K562 (cell line): ENCODE measurements around the gene SPATS2L. TPM values are rescaled to one million over a fixed set of nuclear protein-coding genes. Genes with fewer than 3 reads are reported as not detected.

Experiments used
- ATAC-seq: fragments of 200-7000 bp; cut with Tn5 transposase; 3 replicates; pipeline ENCODE4 v1.9.1; 2020; ENCODE audit warnings: moderate library complexity
- BruUV-seq: library from RNA; stranded (reverse); fragments of 400-500 nt; replicated peaks from 2 replicates; lab custom pipeline; 2021; lab: Mats Ljungman, UMichigan
- CTCF ChIA-PET: fragments of 300-600 bp; formaldehyde crosslinking; extraction: SDS; loops from one replicate; lab custom pipeline; 2021; ENCODE audit warnings: low intra/inter-chr PET ratio; lab: Yijun Ruan, JAX
- POLR2A ChIA-PET: fragments of 300-600, 350-650 bp; sonication (Branson Sonifier 250); formaldehyde crosslinking; extraction: SDS; loops from one replicate; lab custom pipeline; 2021; ENCODE audit warnings: antibody characterized with exemption, inconsistent platforms; lab: Yijun Ruan, JAX
- DNase-seq, 4 experiments: peaks; one replicate each; pipeline versions ENCODE4 v3.0.0 to v3.0.0-alpha.2; 2011 to 2018; ENCODE audit warnings: low spot score in 3 of 4, mixed read lengths in 3 of 4; ENCODE audit errors: extremely low read depth in 1 of 4
- FAIRE-seq: peaks from 2 replicates; lab custom pipeline; 2011; peaks lifted over from hg19 to GRCh38; lab: Jason Lieb, UNC
- H2AFZ ChIP-seq: 2 replicates; pipeline ENCODE4 v1.6.0; 2011; ENCODE audit warnings: low read depth, low read length, control low read depth, inconsistent platforms
- H3K27ac ChIP-seq: fragments of 200-600 bp; 3 replicates; pipeline ENCODE4 v1.8.0; 2011; ENCODE audit warnings: low read depth, mild to moderate bottlenecking, control low read depth, inconsistent platforms, low read length, moderate library complexity, mixed read lengths; ENCODE audit errors: extremely low read depth
- H3K27me3 ChIP-seq, 2 experiments: fragments of 300-600 bp in 1 of 2; 2 replicates in 1 of 2; 3 replicates in 1 of 2; pipeline versions ENCODE4 v1.6.0 to v1.8.0; 2011; ENCODE audit warnings: inconsistent platforms in 2 of 2, low read length in 2 of 2, mild to moderate bottlenecking in 1 of 2, mixed read lengths in 1 of 2, moderate library complexity in 1 of 2; ENCODE audit not compliant: control insufficient read depth in 2 of 2, insufficient read depth in 2 of 2
- H3K36me3 ChIP-seq: fragments of 300-600 bp; 3 replicates; pipeline ENCODE4 v1.8.0; 2011; ENCODE audit warnings: mild to moderate bottlenecking, low read length, inconsistent platforms; ENCODE audit not compliant: control insufficient read depth, insufficient read depth
- H3K4me1 ChIP-seq, 2 experiments: fragments of 200-600 bp in 1 of 2; replicated peaks in 1 of 2; 2 replicates in 1 of 2; 3 replicates in 1 of 2; pipeline versions ENCODE4 v1.5.1 to v1.8.0; 2011; ENCODE audit warnings: inconsistent platforms in 2 of 2, low read length in 2 of 2, mild to moderate bottlenecking in 1 of 2, mixed read lengths in 1 of 2, moderate library complexity in 1 of 2; ENCODE audit not compliant: control insufficient read depth in 2 of 2, insufficient read depth in 2 of 2
- H3K4me2 ChIP-seq: 2 replicates; pipeline ENCODE4 v1.6.1; 2011; ENCODE audit warnings: low read length, control low read depth, inconsistent platforms, mixed read lengths; ENCODE audit not compliant: insufficient read depth
- H3K4me3 ChIP-seq: fragments of 200-600 bp; sonication (generic), shearing (Covaris generic); 2 replicates; pipeline ENCODE4 v1.5.1; 2016; ENCODE audit warnings: control low read depth, inconsistent platforms
- H3K79me2 ChIP-seq: fragments of 200-600 bp; 3 replicates; pipeline ENCODE4 v1.8.0; 2011; ENCODE audit warnings: low read length, inconsistent platforms; ENCODE audit not compliant: control insufficient read depth, insufficient read depth
- H3K9ac ChIP-seq, 2 experiments: 2 replicates each; pipeline versions ENCODE4 v1.6.0 to v1.6.1; 2011; ENCODE audit warnings: low read depth in 2 of 2, low read length in 2 of 2, control low read depth in 1 of 2, inconsistent platforms in 1 of 2, mild to moderate bottlenecking in 1 of 2, mixed read lengths in 1 of 2; ENCODE audit not compliant: insufficient read depth in 1 of 2
- H3K9me1 ChIP-seq: one replicate; pipeline ENCODE4 v1.6.0; 2011; ENCODE audit warnings: inconsistent platforms, mild to moderate bottlenecking, low read length, moderate library complexity; ENCODE audit not compliant: control insufficient read depth, insufficient read depth
- H3K9me3 ChIP-seq: replicated peaks from 2 replicates; pipeline ENCODE4 v1.5.1; 2011; ENCODE audit warnings: low read depth, low read length, inconsistent platforms; ENCODE audit not compliant: control insufficient read depth, insufficient read depth
- H4K20me1 ChIP-seq: replicated peaks from 2 replicates; pipeline ENCODE4 v1.6.1; 2011; ENCODE audit warnings: low read length, inconsistent platforms, mixed read lengths; ENCODE audit not compliant: control insufficient read depth, insufficient read depth
- FOXJ2 ChIP-seq: fragments of 200-800 bp; sonication (Bioruptor generic); IDR thresholded peaks from 2 replicates; pipeline ENCODE4 v1.6.1; 2016; ENCODE audit warnings: missing genetic modification characterization, missing compliant biosample characterization
- GABPB1 ChIP-seq: sonication (generic); formaldehyde crosslinking; IDR thresholded peaks from 2 replicates; pipeline ENCODE4 v1.8.0; 2022; ENCODE audit warnings: mild to moderate bottlenecking, missing genetic modification reagents
- RFX5 ChIP-seq: IDR thresholded peaks from 2 replicates; pipeline ENCODE4 v1.6.1; 2011; ENCODE audit warnings: low read depth, mild to moderate bottlenecking, improper control_type of control experiment, low read length
- TAF7 ChIP-seq: fragments of 450-650 bp; IDR thresholded peaks from 2 replicates; pipeline ENCODE4 v1.6.1; 2016; ENCODE audit warnings: missing genetic modification characterization, missing compliant biosample characterization
- TSHZ1 ChIP-seq: fragments of 250-450 bp; sonication (Bioruptor Pico); IDR thresholded peaks from 2 replicates; pipeline ENCODE4 v1.4.0; 2020; ENCODE audit warnings: mild to moderate bottlenecking, moderate library complexity
- ZFP36 ChIP-seq: fragments of 150-350 bp; IDR thresholded peaks from 2 replicates; pipeline ENCODE4 v1.6.1; 2018; ENCODE audit warnings: low read length, low read depth; ENCODE audit not compliant: partially characterized antibody
- ZNF561 ChIP-seq: fragments of 450-650 bp; formaldehyde crosslinking; conservative IDR thresholded peaks from 2 replicates; pipeline ENCODE4 v1.4.0; 2020; ENCODE audit warnings: mild to moderate bottlenecking, moderate library complexity
- WGBS: fragments of 100-300 bp; shearing (Covaris generic); methylation state at CpG from one replicate; pipeline ENCODE4 v1.1.6; 2016; ENCODE audit warnings: low coverage, mixed read lengths; ENCODE audit not compliant: insufficient coverage; ENCODE audit errors: missing lambda C conversion rate; 5-methylcytosine and 5-hydroxymethylcytosine counted together
- in situ Hi-C: fragments of 300-500 bp; cut with MboI; formaldehyde crosslinking; loops from 4 replicates; pipeline ENCODE4 v1.15.0; 2018; ENCODE audit warnings: inconsistent platforms, mixed read lengths
- intact Hi-C: fragments of 100-400 bp; cut with micrococcal nuclease; formaldehyde crosslinking; loops from 2 replicates; pipeline ENCODE4 v1.14.2; 2022
- polyA plus RNA-seq, 8 experiments: library from polyadenylated mRNA; depleted of rRNA in 4 of 8; stranded (reverse) in 5 of 8; unstranded in 3 of 8; fragments of >200 nt; fragmentation: Nextera tagmentation in 2 of 8; fragmentation: Illumina TruSeq in 1 of 8; extraction: Ambion mirVana in 2 of 8; extraction: Trizol in 1 of 8; gene quantifications; 2 replicates each; pipeline versions ENCODE4 v1.2.1 to v1.2.3, GENCODE V29; 2011 to 2014; ENCODE audit warnings: inconsistent platforms in 1 of 8, missing spikeins in 1 of 8
- total RNA-seq, 7 experiments: library from RNA; depleted of rRNA in 6 of 7; stranded (reverse); fragments of >200 nt in 6 of 7; fragmentation: Illumina TruSeq in 2 of 7; extraction: Trizol in 2 of 7; gene quantifications; 2 replicates each; pipeline versions ENCODE4 v1.2.1 to v1.2.3, GENCODE V29; 2011 to 2021; ENCODE audit warnings: low replicate concordance in 1 of 7

SPATS2L gene
- total and polyA plus RNA-seq, 9 of the 15 experiments (the other 6 are each of a cell fraction or from before 2014, with no cell fraction given), result 11.3 to 41.5 (median 24.9) TPM

DNA sequence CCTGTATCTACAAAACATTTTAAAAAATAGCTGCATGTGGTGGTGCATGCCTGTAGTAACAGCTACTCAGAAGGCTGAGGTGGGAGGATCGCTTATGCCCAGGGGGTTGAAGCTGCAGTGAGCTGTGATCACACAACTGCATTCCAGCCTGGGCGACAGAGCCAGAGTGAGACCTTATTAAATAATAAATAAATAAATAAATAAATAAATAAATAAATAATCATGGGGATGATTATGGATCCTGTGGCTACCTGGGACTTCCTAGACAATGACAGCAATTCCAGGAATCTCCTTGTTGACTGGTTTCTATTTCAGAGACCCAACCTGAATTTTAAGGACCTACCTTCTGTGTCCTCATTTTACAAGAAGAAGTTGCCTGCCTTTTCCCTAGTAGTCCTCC is 111.9 kb downstream of the SPATS2L start (continued):
- no peak for TF ChIP-seq TSHZ1 (CRISPR knock-in tag)

DNA sequence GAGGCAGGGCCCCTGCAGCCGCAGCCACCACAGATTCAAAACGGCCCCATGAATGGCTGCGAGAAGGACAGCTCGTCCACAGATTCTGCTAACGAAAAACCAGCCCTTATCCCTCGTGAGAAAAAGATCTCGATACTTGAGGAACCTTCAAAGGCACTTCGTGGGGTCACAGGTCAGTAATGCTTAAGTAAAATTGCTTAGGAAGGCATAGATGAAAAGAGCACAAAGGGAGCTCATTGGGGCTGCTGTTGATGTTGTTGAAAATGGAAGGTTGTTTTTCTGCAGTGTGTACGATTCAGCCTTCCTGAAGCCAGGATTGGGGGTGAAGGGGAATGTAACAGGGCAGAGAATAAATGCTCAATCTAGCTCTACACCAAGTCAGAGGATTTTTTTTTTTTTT is 112.8 kb downstream of the SPATS2L start:
- no peak for FAIRE-seq
- DNase-seq, result no peak
- H3K36me3 ChIP-seq, result no peaks in the 10 kb centered on the region; the same call in 1 of the 3 replicates
- H3K4me1 ChIP-seq, result peaks cover 0 to 4% of the 10 kb centered on the region in 2 experiments; a peak in 2 of 5 replicates
- no peak overlapping the region for H3K4me3 ChIP-seq
- intact Hi-C loops (no loop called here), in situ Hi-C loops (no loop called here)
- no peaks in the 10 kb centered on the region for H3K79me2 ChIP-seq
- no peaks in the 10 kb centered on the region for H3K9me3 ChIP-seq
- WGBS, result 57% methylated on average over 9 of the region's 9 CpGs
- ATAC-seq, result no peak
- H2AFZ ChIP-seq, result no peak overlapping the region
- CTCF ChIA-PET, result no interaction called here
- no peaks in the 10 kb centered on the region for H3K27me3 ChIP-seq
- no peaks in the 10 kb centered on the region for H4K20me1 ChIP-seq
- no peak overlapping the region for H3K4me2 ChIP-seq
- no peak overlapping the region for H3K27ac ChIP-seq
- no peaks in the 10 kb centered on the region for H3K9me1 ChIP-seq
- TF ChIP-seq ZNF561 (no peak), RFX5 (no peak), TAF7 (tag) (no peak), GABPB1 (CRISPR knock-in tag) (no peak), FOXJ2 (tag) (no peak), ZFP36 (no peak)
- H3K9ac ChIP-seq, result no peak overlapping the region
- POLR2A ChIA-PET, result interaction anchor here (1.0 to 1.1 kb wide), 2 partner anchors 10 to 13 kb away, joined by 3 to 4 read pairs; no protein-coding TSS in a partner anchor
- BruUV-seq, result no TSS peak
